GM12878 (cell line): Measurements from ENCODE around the gene ZNF775.

Experiments used
- BACH1 ChIP-seq: fragments of 450-650 bp; IDR thresholded peaks from 2 replicates; pipeline ENCODE4 v1.6.1; 2017; ENCODE audit warnings: mild to moderate bottlenecking, borderline replicate concordance
- CTCF ChIP-seq, 3 experiments: IDR thresholded peaks in 2 of 3; conservative IDR thresholded peaks in 1 of 3; 2 replicates each; pipeline ENCODE4 v1.5.1; 2011; ENCODE audit warnings: low read depth in 3 of 3, low read length in 3 of 3, mild to moderate bottlenecking in 3 of 3, control low read depth in 2 of 3, moderate library complexity in 2 of 3, inconsistent platforms in 1 of 3, mixed read lengths in 1 of 3; ENCODE audit not compliant: control insufficient read depth in 2 of 3, insufficient read depth in 1 of 3; ENCODE audit errors: extremely low read depth in 1 of 3
- HDGF ChIP-seq: fragments of 450-650 bp; IDR thresholded peaks from 2 replicates; pipeline ENCODE4 v1.6.1; 2016; ENCODE audit warnings: antibody characterized with exemption
- MXI1 ChIP-seq: fragments of 150-350 bp; IDR thresholded peaks from 2 replicates; pipeline ENCODE4 v1.6.1; 2011; ENCODE audit warnings: low read depth, mild to moderate bottlenecking, inconsistent platforms, low read length, improper control_type of control experiment
- USF2 ChIP-seq: IDR thresholded peaks from 2 replicates; pipeline ENCODE4 v1.6.1; 2011; ENCODE audit warnings: low read depth, low read length, improper control_type of control experiment, borderline replicate concordance
- TF ChIP-seq, protein P1 (sequence below): IDR thresholded peaks from 2 replicates; pipeline ENCODE4 v1.6.1; 2012; ENCODE audit warnings: low read length, inconsistent platforms
- TF ChIP-seq, protein P2 (sequence below): fragments of 450-650 bp; IDR thresholded peaks from 2 replicates; pipeline ENCODE4 v1.6.1; 2018; ENCODE audit warnings: borderline replicate concordance, mild to moderate bottlenecking; ENCODE audit not compliant: partially characterized antibody

- TF ChIP-seq CTCF (IDR thresholded peaks at IDR 0.05 in 2 of 3, conservative IDR thresholded peaks at IDR 0.05 in 1 of 3; ENCODE audit: control insufficient read depth in 2 of 3, extremely low read depth in 1 of 3, insufficient read depth in 1 of 3, low read depth in 3 of 3, low read length in 3 of 3) (no peak), BACH1 (no peak), MXI1 (no peak), HDGF (no peak), USF2 (no peak)
- TF ChIP-seq, protein P1, sequence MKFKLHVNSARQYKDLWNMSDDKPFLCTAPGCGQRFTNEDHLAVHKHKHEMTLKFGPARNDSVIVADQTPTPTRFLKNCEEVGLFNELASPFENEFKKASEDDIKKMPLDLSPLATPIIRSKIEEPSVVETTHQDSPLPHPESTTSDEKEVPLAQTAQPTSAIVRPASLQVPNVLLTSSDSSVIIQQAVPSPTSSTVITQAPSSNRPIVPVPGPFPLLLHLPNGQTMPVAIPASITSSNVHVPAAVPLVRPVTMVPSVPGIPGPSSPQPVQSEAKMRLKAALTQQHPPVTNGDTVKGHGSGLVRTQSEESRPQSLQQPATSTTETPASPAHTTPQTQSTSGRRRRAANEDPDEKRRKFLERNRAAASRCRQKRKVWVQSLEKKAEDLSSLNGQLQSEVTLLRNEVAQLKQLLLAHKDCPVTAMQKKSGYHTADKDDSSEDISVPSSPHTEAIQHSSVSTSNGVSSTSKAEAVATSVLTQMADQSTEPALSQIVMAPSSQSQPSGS = no peak
- TF ChIP-seq, protein P2, sequence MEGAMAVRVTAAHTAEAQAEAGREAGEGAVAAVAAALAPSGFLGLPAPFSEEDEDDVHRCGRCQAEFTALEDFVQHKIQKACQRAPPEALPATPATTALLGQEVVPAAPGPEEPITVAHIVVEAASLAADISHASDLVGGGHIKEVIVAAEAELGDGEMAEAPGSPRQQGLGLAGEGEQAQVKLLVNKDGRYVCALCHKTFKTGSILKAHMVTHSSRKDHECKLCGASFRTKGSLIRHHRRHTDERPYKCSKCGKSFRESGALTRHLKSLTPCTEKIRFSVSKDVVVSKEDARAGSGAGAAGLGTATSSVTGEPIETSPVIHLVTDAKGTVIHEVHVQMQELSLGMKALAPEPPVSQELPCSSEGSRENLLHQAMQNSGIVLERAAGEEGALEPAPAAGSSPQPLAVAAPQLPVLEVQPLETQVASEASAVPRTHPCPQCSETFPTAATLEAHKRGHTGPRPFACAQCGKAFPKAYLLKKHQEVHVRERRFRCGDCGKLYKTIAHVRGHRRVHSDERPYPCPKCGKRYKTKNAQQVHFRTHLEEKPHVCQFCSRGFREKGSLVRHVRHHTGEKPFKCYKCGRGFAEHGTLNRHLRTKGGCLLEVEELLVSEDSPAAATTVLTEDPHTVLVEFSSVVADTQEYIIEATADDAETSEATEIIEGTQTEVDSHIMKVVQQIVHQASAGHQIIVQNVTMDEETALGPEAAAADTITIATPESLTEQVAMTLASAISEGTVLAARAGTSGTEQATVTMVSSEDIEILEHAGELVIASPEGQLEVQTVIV = no peak
Observed at GRCh38 chr7:150409300-150410030, 30.3 kb downstream of the ZNF775 start.
